Vagina (tissue), 2 donors: Measurements from ENCODE around the gene CDH6. TPM values are rescaled to one million over a fixed set of nuclear protein-coding genes. Genes with fewer than 3 reads are reported as not detected.
"Not testable (repeated sequence)": the region's sequence is repeated elsewhere in the genome, so short reads cannot be mapped to it uniquely, and the experiment has no call there.

Experiments used
- DNase-seq, 2 donors: peaks; one replicate each; pipeline ENCODE4 v3.0.0-alpha.2; 2017; ENCODE audit errors: extremely low spot score in 2 of 2
- H3K27ac ChIP-seq: fragments of 200-600 bp; sonication (generic); one replicate; pipeline ENCODE4 v1.5.1; 2019
- H3K27me3 ChIP-seq: fragments of 200-600 bp; sonication (generic); one replicate; pipeline ENCODE4 v1.5.1; 2019
- H3K36me3 ChIP-seq, 2 donors: fragments of 200-600 bp; sonication (generic); one replicate each; pipeline ENCODE4 v1.5.1; 2017 to 2019
- H3K4me1 ChIP-seq: fragments of 200-600 bp; sonication (generic); one replicate; pipeline ENCODE4 v1.5.1; 2019
- H3K4me3 ChIP-seq, 2 donors: fragments of 200-600 bp; sonication (generic); 1 replicate in 1 of 2; 2 replicates in 1 of 2; pipeline ENCODE4 v1.5.1; 2016 to 2019
- H3K9me3 ChIP-seq: fragments of 200-600 bp; sonication (generic); one replicate; pipeline ENCODE4 v1.5.1; 2019
- POLR2A ChIP-seq, 2 donors: fragments of 450-650 bp; IDR thresholded peaks; one replicate each; pipeline ENCODE4 v1.6.1; 2017; ENCODE audit warnings: antibody characterized with exemption in 2 of 2, mild to moderate bottlenecking in 2 of 2, moderate library complexity in 2 of 2
- POLR2AphosphoS5 ChIP-seq, 2 donors: sonication (generic); formaldehyde crosslinking; IDR thresholded peaks; one replicate each; pipeline ENCODE4 v1.9.0; 2017; ENCODE audit warnings: antibody characterized with exemption in 2 of 2, mild to moderate bottlenecking in 2 of 2, low read depth in 1 of 2; ENCODE audit not compliant: insufficient read depth in 1 of 2
- intact Hi-C: fragments of 100-400 bp; cut with DNase I; formaldehyde crosslinking; loops from one replicate; pipeline ENCODE4 v1.15.1; 2023
- total RNA-seq: library from RNA; depleted of rRNA; stranded (reverse); fragments of >200 nt; gene quantifications from one replicate; pipeline ENCODE4 v1.2.3, GENCODE V29; 2016
- TF ChIP-seq, protein P1 (sequence below), 3 experiments: fragments of 450-650 bp in 2 of 3; fragments of 200-600 bp in 1 of 3; sonication (generic) in 1 of 3; IDR thresholded peaks; one replicate each; pipeline ENCODE4 v1.5.1; 2017 to 2019; ENCODE audit warnings: antibody characterized with exemption in 3 of 3, mild to moderate bottlenecking in 2 of 3, moderate library complexity in 2 of 3

Gene CDH6
- total RNA-seq, 1 donor from 2014 or later: 5.2 TPM

DNA sequence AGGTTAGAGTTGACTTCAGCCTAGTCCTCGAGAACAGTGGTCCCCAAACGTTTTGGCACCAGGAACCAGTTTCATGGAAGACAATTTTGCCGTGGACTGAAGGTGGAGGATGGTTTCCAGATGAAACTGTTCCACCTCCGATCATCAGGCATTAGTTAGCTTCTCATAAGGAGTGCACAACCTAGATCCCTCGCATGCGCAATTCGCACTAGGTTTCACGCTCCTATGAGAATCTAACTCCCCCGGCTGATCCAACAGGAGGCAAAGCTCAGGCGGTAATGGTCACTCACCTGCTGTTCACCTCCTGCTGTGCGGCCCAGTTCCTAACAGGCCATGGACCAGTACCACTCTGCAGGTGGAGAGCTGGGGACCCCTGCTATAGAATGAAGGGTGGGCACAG, 163.6 kb downstream of the CDH6 start:
- no peak for DNase-seq
- Histone ChIP-seq H3K36me3 (no peaks in the 10 kb centered on the region), H3K9me3 (no peaks in the 10 kb centered on the region), H3K4me3 (no peak overlapping the region), H3K27me3 (no peaks in the 10 kb centered on the region), H3K4me1 (peaks cover 7% of the 10 kb centered on the region), H3K27ac (no peak overlapping the region)
- intact Hi-C loops: no loop called here
- no peak for TF ChIP-seq POLR2A (IDR thresholded peaks at IDR 0.05)
- TF ChIP-seq, protein P1, sequence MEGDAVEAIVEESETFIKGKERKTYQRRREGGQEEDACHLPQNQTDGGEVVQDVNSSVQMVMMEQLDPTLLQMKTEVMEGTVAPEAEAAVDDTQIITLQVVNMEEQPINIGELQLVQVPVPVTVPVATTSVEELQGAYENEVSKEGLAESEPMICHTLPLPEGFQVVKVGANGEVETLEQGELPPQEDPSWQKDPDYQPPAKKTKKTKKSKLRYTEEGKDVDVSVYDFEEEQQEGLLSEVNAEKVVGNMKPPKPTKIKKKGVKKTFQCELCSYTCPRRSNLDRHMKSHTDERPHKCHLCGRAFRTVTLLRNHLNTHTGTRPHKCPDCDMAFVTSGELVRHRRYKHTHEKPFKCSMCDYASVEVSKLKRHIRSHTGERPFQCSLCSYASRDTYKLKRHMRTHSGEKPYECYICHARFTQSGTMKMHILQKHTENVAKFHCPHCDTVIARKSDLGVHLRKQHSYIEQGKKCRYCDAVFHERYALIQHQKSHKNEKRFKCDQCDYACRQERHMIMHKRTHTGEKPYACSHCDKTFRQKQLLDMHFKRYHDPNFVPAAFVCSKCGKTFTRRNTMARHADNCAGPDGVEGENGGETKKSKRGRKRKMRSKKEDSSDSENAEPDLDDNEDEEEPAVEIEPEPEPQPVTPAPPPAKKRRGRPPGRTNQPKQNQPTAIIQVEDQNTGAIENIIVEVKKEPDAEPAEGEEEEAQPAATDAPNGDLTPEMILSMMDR (IDR thresholded peaks at IDR 0.05): no peak
- no peak for TF ChIP-seq POLR2AphosphoS5 (IDR thresholded peaks at IDR 0.05; ENCODE audit: insufficient read depth in 1 of 2, low read depth in 1 of 2)

DNA sequence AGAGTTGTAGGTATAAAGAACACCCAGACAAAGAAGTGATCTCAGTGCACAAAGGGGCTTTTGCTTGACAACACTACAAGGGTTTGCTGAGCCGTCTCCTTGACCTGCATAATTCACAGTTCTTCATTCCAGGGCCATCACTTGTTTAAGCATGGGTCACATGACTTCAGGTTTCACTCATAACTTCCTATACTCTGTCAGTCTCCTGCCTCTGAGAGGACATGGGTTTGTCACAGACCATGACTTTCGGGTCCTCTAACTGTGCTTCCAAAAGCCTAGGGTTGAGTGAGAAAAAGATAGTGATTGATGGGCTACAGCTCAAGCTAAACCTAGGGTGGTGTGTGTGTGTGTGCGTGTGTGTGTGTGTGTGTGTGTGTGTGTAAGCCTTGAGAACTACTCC, 166.4 kb downstream of the CDH6 start:
- Histone ChIP-seq H3K36me3 (no peaks in the 10 kb centered on the region), H3K4me3 (no peak overlapping the region), H3K27me3 (no peaks in the 10 kb centered on the region), H3K4me1 (peaks cover 7% of the 10 kb centered on the region), H3K27ac (no peak overlapping the region), H3K9me3 (no peaks in the 10 kb centered on the region)
- TF ChIP-seq POLR2AphosphoS5 (IDR thresholded peaks at IDR 0.05; ENCODE audit: insufficient read depth in 1 of 2, low read depth in 1 of 2): no peak
- no peak for TF ChIP-seq POLR2A (IDR thresholded peaks at IDR 0.05)
- TF ChIP-seq, protein P1 (IDR thresholded peaks at IDR 0.05): no peak
- intact Hi-C loops: no loop called here
- DNase-seq: no peak

- Histone ChIP-seq H3K27me3 (no peaks in the 10 kb centered on the region), H3K4me1 (peaks cover 7% of the 10 kb centered on the region), H3K36me3 (no peaks in the 10 kb centered on the region), H3K9me3 (no peaks in the 10 kb centered on the region), H3K4me3 (no peak overlapping the region), H3K27ac (no peak overlapping the region)
- TF ChIP-seq POLR2AphosphoS5 (IDR thresholded peaks at IDR 0.05; ENCODE audit: insufficient read depth in 1 of 2, low read depth in 1 of 2): no peak
- TF ChIP-seq, protein P1 (IDR thresholded peaks at IDR 0.05): no peak
- no peak for TF ChIP-seq POLR2A (IDR thresholded peaks at IDR 0.05)
- intact Hi-C loops: no loop called here
- no peak for DNase-seq
Measured at GRCh38 chr5:31361234-31361633, 167.7 kb downstream of the CDH6 start.

- H3K4me3 ChIP-seq, intact Hi-C loops, H3K27ac ChIP-seq: not testable (repeated sequence)
Measured at GRCh38 chr5:31361704-31362528, 168.4 kb downstream of the CDH6 start.

DNA sequence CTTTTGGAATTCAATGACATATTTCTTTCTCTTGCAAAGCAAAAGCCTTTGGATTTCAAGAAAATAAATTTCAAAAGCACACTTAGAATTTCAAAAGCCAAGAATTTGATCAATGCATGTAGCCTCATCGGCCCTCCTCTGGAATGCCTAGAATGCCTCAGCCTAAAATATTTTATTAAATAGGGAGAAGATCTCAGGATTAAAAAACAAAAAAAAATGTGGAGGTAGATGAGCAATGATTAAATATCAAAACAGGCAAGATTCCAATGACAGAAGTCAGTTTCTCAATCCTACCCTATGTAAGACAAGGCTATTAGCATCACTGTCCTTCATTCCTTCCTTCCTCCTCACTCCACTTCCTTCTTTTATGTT, 169.0 kb downstream of the CDH6 start:
- intact Hi-C loops: no loop called here
- H3K4me1 ChIP-seq: peaks cover 7% of the 10 kb centered on the region
- H3K27ac ChIP-seq: no peak overlapping the region
- no peak overlapping the region for H3K4me3 ChIP-seq
- H3K27me3 ChIP-seq: no peaks in the 10 kb centered on the region
- H3K9me3 ChIP-seq: no peaks in the 10 kb centered on the region
- H3K36me3 ChIP-seq: no peaks in the 10 kb centered on the region
- TF ChIP-seq, protein P1 (IDR thresholded peaks at IDR 0.05): no peak
- TF ChIP-seq POLR2AphosphoS5 (IDR thresholded peaks at IDR 0.05; ENCODE audit: insufficient read depth in 1 of 2, low read depth in 1 of 2) (no peak), POLR2A (IDR thresholded peaks at IDR 0.05) (no peak)
- no peak for DNase-seq

More at GRCh38 chr5:31361704-31362528, 168.4 kb downstream of the CDH6 start:
- H3K9me3 ChIP-seq, H3K4me1 ChIP-seq, DNase-seq, H3K27me3 ChIP-seq, H3K36me3 ChIP-seq: not testable (repeated sequence)
